ENCODE results near the gene NCAPG.

The NCAPG gene

DNA sequence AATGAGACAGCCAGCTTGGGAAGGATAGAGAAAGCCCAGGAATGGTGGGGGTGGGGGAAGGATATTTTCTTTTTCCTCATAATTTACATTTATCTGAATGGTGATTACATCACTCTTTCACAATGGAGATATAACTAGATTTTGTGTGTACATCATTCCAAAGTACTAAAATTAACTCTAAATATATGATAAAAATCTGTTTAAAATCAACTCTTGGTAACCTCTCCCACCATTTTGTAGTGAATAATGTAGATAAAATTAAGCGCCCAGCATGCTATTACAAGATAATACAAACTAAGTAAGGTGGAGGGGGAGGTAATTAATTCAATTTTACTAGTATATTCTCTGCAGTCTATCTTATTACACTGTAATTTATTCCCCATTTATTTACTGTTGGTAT, 78.9 kb downstream of the NCAPG start:
- Histone ChIP-seq H3K9me3 (ENCODE audit: control extremely low read depth in 1 of 5, control insufficient read depth in 4 of 5, insufficient read depth in 2 of 5, low read depth in 1 of 5, low read length in 4 of 5) (no peaks in the 10 kb centered on the region), H3K27me3 (replicated peaks in 2 of 5; ENCODE audit: control insufficient read depth in 4 of 5, insufficient read depth in 5 of 5, low read length in 4 of 5) (no peaks in the 10 kb centered on the region), H3K4me1 (ENCODE audit: control extremely low read depth in 1 of 4, control insufficient read depth in 4 of 4, insufficient read depth in 4 of 4, low read length in 3 of 4) (no peaks in the 10 kb centered on the region), H3K27ac (ENCODE audit: insufficient read depth in 1 of 2, low read depth in 1 of 2, low read length in 2 of 2, poor library complexity in 1 of 2, severe bottlenecking in 2 of 2) (no peak overlapping the region), H3K36me3 (ENCODE audit: control insufficient read depth in 4 of 4, insufficient read depth in 4 of 4, low read length in 3 of 4) (peaks cover 0 to under 1% (median under 1%) of the 10 kb centered on the region in 4 experiments), H3K4me3 (ENCODE audit: control insufficient read depth in 1 of 7, extremely low read depth in 1 of 7, insufficient read depth in 4 of 7, low read depth in 2 of 7, low read length in 6 of 7) (no peak overlapping the region)
- WGBS (ENCODE audit: insufficient coverage) = no CpG with 5 or more reads among the region's 1 CpG
- POLR2A ChIA-PET = no interaction called here
- DNase-seq = no peak
- CTCF ChIA-PET = no interaction called here

DNA sequence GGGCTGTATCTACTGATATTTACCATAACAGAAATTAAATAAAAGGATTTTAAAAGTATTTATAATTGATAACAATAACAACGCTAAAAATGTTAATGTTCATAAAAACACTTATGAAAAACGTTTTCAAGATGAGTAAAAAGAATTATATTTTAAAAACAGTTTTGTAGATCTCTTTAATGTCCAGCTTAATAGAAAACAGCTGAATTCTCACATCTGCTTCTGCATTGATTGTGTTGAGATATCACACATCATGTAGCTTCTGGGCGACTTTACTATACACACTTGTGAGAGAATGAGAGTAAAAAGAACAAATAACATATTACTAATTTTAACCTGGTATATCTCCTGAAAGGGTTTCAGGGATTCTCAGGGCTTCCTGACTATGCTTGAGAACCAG, 83.6 kb downstream of the NCAPG start:
- H3K4me1 ChIP-seq (ENCODE audit: control extremely low read depth in 1 of 4, control insufficient read depth in 4 of 4, insufficient read depth in 4 of 4, low read length in 3 of 4) = no peaks in the 10 kb centered on the region
- POLR2A ChIA-PET = no interaction called here
- no peaks in the 10 kb centered on the region for H3K27me3 ChIP-seq (replicated peaks in 2 of 5; ENCODE audit: control insufficient read depth in 4 of 5, insufficient read depth in 5 of 5, low read length in 4 of 5)
- H3K4me3 ChIP-seq (ENCODE audit: control insufficient read depth in 1 of 7, extremely low read depth in 1 of 7, insufficient read depth in 4 of 7, low read depth in 2 of 7, low read length in 6 of 7) = no peak overlapping the region
- CTCF ChIA-PET = no interaction called here
- no peaks in the 10 kb centered on the region for H3K9me3 ChIP-seq (ENCODE audit: control extremely low read depth in 1 of 5, control insufficient read depth in 4 of 5, insufficient read depth in 2 of 5, low read depth in 1 of 5, low read length in 4 of 5)
- DNase-seq = no peak
- no CpG with 5 or more reads among the region's 3 CpGs for WGBS (ENCODE audit: insufficient coverage)
- H3K27ac ChIP-seq (ENCODE audit: insufficient read depth in 1 of 2, low read depth in 1 of 2, low read length in 2 of 2, poor library complexity in 1 of 2, severe bottlenecking in 2 of 2) = no peak overlapping the region
- H3K36me3 ChIP-seq (ENCODE audit: control insufficient read depth in 4 of 4, insufficient read depth in 4 of 4, low read length in 3 of 4) = peaks cover 0 to 5% (median 2%) of the 10 kb centered on the region in 4 experiments
